HG03342 (cell line): ENCODE results near the gene ADPRH.

Experiments
- ATAC-seq: cut with Tn5 transposase; IDR thresholded peaks from one replicate; pipeline ENCODE4 v1.9.1; 2021; ENCODE audit warnings: mild to moderate bottlenecking, moderate library complexity; ENCODE audit not compliant: unreplicated experiment

Gene ADPRH

GRCh38 chr3:119595639-119596334, 16.5 kb downstream of the ADPRH start:
- no peak for ATAC-seq

- ATAC-seq = no peak
Measured at GRCh38 chr3:119596398-119596797, 17.1 kb downstream of the ADPRH start.

GRCh38 chr3:119597548-119598288, 18.4 kb downstream of the ADPRH start, which contains the start of gene PLA1A:
PLA1A (plus strand) TSS chr3:119597885; CDS start chr3:119597914, 29 bp downstream.
- no peak for ATAC-seq

GRCh38 chr3:119598410-119599098, 19.3 kb downstream of the ADPRH start:
- peak; percentile 45 for ATAC-seq

GRCh38 chr3:119599558-119600174, 20.4 kb downstream of the ADPRH start:
- no peak for ATAC-seq

- ATAC-seq = peak; percentile 61
Measured at GRCh38 chr3:119600732-119601131, 21.4 kb downstream of the ADPRH start.

GRCh38 chr3:119601154-119601553, 21.9 kb downstream of the ADPRH start:
- no peak for ATAC-seq

- ATAC-seq = no peak
Measured at GRCh38 chr3:119602676-119603075, 23.4 kb downstream of the ADPRH start.

GRCh38 chr3:119604878-119605277, 25.6 kb downstream of the ADPRH start:
- ATAC-seq = no peak

GRCh38 chr3:119608405-119609000, 29.2 kb downstream of the ADPRH start:
- no peak for ATAC-seq

GRCh38 chr3:119609301-119609700, 30.0 kb downstream of the ADPRH start:
- ATAC-seq = no peak

- no peak for ATAC-seq
Measured at GRCh38 chr3:119611664-119612063, 32.4 kb downstream of the ADPRH start.

GRCh38 chr3:119613201-119613600, 33.9 kb downstream of the ADPRH start:
- ATAC-seq = no peak

- no peak for ATAC-seq
Measured at GRCh38 chr3:119613872-119614271, 34.6 kb downstream of the ADPRH start.

- no peak for ATAC-seq
Measured at GRCh38 chr3:119616056-119616455, 36.8 kb downstream of the ADPRH start.

- ATAC-seq = no peak
Measured at GRCh38 chr3:119619094-119619493, 39.8 kb downstream of the ADPRH start.

- no peak for ATAC-seq
Measured at GRCh38 chr3:119620899-119621298, 41.6 kb downstream of the ADPRH start.

GRCh38 chr3:119624002-119624720, 44.9 kb downstream of the ADPRH start:
- ATAC-seq = no peak

GRCh38 chr3:119625451-119626153, 46.3 kb downstream of the ADPRH start:
- no peak for ATAC-seq

GRCh38 chr3:119626196-119626595, 46.9 kb downstream of the ADPRH start:
- no peak for ATAC-seq
